GM12875 (cell line): ENCODE data around the gene CFAP43.
"Not testable (repeated sequence)": the region's sequence is repeated elsewhere in the genome, so short reads cannot be mapped to it uniquely, and the experiment has no call there.

Source experiments
- H3K4me3 ChIP-seq: one replicate; pipeline ENCODE4 v1.5.1; 2011; ENCODE audit warnings: low read depth, low read length, control low read depth
- TF ChIP-seq, protein P1 (sequence below): IDR thresholded peaks from 2 replicates; pipeline ENCODE4 v1.5.1; 2011; ENCODE audit warnings: low read depth, mild to moderate bottlenecking, control low read depth, inconsistent platforms, low read length, moderate library complexity, borderline replicate concordance; ENCODE audit not compliant: insufficient read depth

The CFAP43 gene

DNA sequence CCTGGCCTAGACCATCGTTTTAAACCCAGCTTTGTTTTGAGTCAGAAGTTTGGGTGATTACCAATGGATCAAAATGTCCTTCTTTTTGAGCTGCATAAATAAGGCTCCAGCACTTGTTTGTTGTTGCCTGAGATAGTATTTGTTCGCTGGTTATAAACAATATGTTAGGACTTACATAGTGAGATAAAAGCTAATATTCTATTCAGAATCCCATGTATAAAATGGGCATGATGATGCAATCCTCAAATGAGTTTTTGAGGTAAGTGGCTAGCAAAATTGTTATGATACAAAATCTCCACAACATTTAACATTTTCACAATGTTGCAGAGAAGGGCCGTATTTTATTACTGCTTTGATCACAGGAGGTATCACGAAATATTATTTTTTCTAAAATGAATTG is 48.5 kb downstream of the CFAP43 start:
- TF ChIP-seq, protein P1, sequence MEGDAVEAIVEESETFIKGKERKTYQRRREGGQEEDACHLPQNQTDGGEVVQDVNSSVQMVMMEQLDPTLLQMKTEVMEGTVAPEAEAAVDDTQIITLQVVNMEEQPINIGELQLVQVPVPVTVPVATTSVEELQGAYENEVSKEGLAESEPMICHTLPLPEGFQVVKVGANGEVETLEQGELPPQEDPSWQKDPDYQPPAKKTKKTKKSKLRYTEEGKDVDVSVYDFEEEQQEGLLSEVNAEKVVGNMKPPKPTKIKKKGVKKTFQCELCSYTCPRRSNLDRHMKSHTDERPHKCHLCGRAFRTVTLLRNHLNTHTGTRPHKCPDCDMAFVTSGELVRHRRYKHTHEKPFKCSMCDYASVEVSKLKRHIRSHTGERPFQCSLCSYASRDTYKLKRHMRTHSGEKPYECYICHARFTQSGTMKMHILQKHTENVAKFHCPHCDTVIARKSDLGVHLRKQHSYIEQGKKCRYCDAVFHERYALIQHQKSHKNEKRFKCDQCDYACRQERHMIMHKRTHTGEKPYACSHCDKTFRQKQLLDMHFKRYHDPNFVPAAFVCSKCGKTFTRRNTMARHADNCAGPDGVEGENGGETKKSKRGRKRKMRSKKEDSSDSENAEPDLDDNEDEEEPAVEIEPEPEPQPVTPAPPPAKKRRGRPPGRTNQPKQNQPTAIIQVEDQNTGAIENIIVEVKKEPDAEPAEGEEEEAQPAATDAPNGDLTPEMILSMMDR, result no peak
- H3K4me3 ChIP-seq, result no peak overlapping the region

DNA sequence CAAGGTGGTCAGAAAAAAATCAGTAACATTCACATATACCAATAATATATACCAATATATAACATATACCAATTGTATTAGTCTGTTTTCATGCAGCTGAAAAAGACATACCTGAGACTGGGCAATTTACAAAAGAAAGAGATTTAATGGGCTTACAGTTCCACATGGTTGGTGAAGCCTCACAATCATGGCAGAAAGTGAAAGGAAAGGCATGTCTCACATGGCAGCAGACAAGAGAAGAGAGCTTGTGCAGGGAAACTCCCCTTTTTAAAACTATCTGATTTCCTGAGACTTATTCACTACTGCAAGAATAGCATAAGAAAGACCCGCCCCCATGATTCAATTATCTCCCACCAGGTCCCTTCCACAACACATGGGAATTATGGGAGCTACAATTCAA is 58.0 kb downstream of the CFAP43 start:
- not testable (repeated sequence) for H3K4me3 ChIP-seq

DNA sequence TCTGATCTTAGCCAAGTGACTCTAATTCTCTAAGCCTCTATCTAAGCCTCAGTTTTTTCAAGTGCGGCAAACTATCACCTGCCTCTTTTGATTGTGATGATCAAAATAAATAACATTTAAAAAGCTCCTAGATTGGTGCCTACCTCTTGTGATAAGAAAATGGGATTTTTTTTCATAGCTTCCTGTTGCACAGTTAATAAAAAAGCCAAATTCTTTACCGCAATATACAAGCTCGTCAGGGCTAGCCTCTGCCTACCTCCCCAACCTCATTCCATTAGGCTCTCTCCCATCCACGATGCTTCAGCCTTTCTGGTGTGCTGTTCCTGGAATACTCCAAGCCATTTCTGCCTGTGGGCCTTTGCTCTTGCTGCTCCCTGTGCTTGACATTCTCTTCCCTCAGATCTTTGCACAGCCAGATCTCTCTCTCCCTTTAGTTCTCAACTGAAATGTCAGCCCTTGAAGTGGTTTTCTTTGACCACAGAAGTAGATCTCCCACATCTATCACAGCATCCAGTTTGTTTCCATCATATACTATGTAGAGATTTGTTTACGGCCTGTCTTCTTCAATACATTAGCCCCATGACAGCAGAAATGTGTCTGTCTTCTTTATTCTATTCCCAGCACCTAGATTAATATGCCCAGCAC is 61.4 kb downstream of the CFAP43 start:
- H3K4me3 ChIP-seq, result no peak overlapping the region
- TF ChIP-seq, protein P1, result no peak

DNA sequence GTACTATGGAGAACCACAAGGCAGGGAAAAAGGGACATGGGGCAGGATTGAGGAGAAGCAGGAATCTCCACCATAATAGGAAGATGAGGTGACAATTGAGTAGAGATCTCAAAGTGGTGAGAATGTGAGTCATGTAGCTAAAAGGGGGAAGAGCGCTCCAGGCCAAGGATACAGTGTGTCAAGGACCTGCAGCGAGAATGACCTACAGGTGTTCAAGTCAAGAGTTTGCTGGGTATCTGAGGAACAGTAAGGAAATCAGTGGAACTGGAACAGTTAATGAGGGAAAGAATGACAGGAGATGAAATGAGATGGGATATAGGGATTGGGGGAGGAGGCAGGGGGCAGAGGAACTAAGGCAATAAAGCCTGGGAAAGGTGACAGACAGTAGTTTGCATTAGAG is 76.6 kb downstream of the CFAP43 start:
- H3K4me3 ChIP-seq, result no peak overlapping the region
- TF ChIP-seq, protein P1, result no peak

DNA sequence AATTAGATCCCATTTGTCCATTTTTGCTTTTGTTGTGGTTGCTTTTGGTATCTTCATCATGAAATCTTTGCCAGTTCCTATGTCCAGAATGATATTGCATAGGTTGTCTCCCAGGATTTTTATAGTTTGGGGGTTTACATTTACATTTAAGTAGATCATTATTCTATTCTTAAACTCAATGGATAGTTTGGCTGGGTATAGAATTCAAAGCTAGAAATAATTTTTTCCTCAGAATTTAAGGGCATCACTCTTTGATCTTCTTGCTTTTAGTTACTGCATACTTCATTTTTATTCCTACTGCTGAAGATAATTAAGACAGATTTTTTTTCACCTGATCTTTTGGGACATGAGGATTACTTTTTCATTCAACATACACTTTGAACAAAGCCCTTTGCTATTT is 80.4 kb downstream of the CFAP43 start:
- no peak overlapping the region for H3K4me3 ChIP-seq
- TF ChIP-seq, protein P1, result no peak

DNA sequence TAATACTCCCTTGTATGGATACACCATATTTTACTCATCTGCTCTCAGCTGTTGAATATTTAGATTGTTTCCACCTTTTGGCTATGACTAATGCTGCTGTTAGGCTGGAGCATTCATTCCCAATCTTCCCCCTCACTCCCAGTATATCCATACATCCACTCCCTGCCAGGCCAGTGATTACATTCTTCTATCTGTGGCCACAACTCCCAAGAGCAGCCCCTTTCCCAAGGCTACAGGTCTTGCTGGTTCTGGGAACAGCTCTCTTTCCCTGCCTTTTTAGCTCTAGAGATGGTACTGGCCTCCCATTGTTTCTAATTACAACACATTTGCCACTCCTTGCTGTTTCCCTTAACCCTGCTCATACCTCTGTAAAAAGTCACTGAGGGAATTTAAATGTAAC is 82.0 kb downstream of the CFAP43 start:
- no peak overlapping the region for H3K4me3 ChIP-seq
- TF ChIP-seq, protein P1, result no peak

DNA sequence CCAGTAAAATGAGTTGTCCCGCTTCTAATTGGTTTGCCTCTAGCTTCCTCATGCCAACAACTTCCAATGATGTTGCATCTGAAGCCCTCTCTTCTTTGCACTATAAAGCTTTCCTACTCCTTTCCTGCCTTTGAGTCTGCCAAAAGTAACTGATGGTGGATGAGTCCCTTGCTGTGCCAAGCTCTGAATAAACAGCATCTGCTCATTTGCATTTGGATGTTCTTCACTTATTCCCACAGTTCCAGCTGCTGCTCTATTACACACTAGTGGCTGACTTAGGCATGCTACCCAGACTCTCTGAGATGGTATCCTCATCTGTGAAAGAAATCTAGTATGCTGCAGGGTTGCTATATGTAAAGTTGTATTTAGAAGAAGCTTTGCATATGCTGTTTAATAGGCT is 85.3 kb downstream of the CFAP43 start:
- no peak overlapping the region for H3K4me3 ChIP-seq
- TF ChIP-seq, protein P1, result no peak

DNA sequence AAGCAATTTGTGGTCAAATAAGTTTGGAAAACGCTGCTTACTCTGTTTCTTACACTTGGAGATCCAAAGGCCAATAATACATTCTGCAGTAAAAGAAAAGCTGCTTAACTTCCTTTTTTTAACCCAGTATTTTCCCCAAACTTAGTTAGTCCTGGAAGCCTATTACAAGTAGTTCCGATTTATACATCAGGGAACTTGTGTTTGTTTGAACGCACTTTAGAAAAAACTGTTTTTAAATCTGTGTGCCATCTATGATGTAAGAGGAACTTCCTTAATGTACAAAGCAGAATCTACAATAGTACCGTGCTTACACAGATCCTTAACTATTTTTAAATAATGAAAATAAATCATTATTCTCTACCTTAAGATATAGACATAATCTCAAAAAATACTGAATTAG is 87.2 kb downstream of the CFAP43 start:
- no peak overlapping the region for H3K4me3 ChIP-seq
- TF ChIP-seq, protein P1, result no peak
